ENCODE measurements around the gene SMCO2.

Gene SMCO2

DNA sequence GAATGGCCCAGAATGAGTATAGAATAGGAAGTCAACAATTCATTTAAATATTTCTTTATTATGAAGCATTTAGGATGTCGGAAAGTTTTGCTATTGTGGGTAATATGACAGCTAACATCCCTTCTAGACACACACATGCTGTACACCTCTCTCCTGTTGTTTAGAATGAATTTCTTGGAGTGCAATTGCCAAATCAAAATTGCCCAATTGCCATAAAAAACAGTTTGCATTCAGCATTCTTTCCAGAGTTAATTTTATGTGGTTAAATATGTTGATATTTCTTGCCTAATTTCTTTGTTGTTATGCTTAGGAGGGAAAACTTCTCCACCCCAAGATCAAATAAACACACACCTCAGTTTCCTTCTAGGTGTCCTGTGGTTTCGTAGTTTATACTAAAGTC, 16.9 kb upstream of the SMCO2 start:
- Histone ChIP-seq H3K27me3 (ENCODE audit: low read depth, low read length) (no peaks in the 10 kb centered on the region), H3K4me3 (ENCODE audit: low read depth in 1 of 2, low read length in 2 of 2) (no peak overlapping the region), H3K36me3 (ENCODE audit: control insufficient read depth in 1 of 2, insufficient read depth in 2 of 2, low read length in 2 of 2) (no peaks in the 10 kb centered on the region)

DNA sequence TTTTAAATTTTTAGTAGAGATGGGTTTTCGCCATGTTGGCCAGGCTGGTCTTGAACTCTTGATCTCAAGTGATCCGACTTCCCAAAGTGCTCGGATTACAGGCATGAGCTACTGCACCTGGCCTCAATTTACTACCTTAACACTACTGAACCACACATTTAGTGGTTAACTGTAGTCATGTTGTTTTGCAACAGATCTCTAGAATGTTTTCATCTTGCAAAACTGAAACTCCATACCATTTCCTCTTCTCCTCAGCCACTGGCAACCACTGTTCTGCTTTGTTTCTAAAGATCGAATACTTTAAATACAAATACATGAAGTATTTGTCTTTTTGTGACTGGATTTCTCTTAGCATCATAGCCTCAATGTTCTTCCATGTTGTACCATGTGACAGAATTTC, 15.4 kb upstream of the SMCO2 start:
- Histone ChIP-seq H3K9me3 (ENCODE audit: control insufficient read depth in 1 of 2, low read length in 2 of 2) (no peaks in the 10 kb centered on the region), H3K27ac (ENCODE audit: low read length) (no peak overlapping the region), H3K4me1 (ENCODE audit: control insufficient read depth in 1 of 2, insufficient read depth in 2 of 2, low read length in 2 of 2) (no peaks in the 10 kb centered on the region), H3K4me3 (ENCODE audit: low read depth in 1 of 2, low read length in 2 of 2) (no peak overlapping the region), H3K36me3 (ENCODE audit: control insufficient read depth in 1 of 2, insufficient read depth in 2 of 2, low read length in 2 of 2) (no peaks in the 10 kb centered on the region), H3K27me3 (ENCODE audit: low read depth, low read length) (no peaks in the 10 kb centered on the region)

More for the DNA sequence above, 16.9 kb upstream of the SMCO2 start:
- Histone ChIP-seq H3K4me1 (ENCODE audit: control insufficient read depth in 1 of 2, insufficient read depth in 2 of 2, low read length in 2 of 2) (peaks cover 0 to 3% of the 10 kb centered on the region in 2 donors), H3K27ac (ENCODE audit: low read length) (no peak overlapping the region), H3K9me3 (ENCODE audit: control insufficient read depth in 1 of 2, low read length in 2 of 2) (no peaks in the 10 kb centered on the region)

DNA sequence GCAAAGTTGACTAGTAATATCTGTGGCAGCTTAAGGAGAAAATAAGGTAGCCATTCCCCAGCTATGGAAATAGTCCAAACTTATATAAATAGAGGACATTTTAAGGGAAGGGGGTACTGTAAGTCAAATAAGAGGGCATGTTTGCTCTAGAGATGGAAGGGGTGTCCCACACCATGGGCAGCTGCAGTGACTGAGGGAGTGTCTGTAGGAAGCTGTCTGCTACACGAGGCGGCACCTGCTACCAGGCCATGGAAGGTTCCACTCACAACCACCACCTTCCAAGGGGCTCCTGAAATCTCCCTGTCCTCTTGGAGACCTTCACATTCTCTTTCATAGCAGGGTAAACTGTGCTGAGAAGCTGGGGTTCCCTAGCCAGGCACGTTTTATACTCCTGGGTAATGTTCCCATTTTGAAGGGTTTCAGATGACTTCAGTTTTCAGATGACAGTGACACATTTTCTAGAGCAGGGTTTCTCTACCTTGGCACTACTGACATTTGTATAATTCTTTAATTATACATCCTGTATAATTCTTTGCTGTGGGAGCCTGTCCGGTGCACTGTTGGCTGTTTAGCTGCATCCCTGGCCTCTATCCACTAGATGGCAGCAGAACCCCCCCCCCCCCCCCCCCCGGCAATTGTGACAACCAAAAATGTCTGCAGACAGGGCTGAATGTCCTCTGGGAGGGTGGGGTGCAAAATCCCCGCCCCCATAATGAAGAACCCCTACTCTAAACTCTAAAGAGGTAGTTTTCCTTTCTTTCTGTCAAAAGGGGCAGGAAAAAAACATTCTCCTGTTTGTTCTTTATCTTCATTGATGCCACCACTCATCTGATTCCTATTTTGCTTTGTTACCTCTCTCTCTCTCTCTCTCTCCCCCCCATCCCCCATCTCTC, 11.6 kb upstream of the SMCO2 start:
- Histone ChIP-seq H3K4me3 (ENCODE audit: low read depth in 1 of 2, low read length in 2 of 2) (no peak overlapping the region), H3K4me1 (ENCODE audit: control insufficient read depth in 1 of 2, insufficient read depth in 2 of 2, low read length in 2 of 2) (no peaks in the 10 kb centered on the region), H3K9me3 (ENCODE audit: control insufficient read depth in 1 of 2, low read length in 2 of 2) (no peaks in the 10 kb centered on the region), H3K27me3 (ENCODE audit: low read depth, low read length) (no peaks in the 10 kb centered on the region), H3K27ac (ENCODE audit: low read length) (no peak overlapping the region), H3K36me3 (ENCODE audit: control insufficient read depth in 1 of 2, insufficient read depth in 2 of 2, low read length in 2 of 2) (no peaks in the 10 kb centered on the region)

DNA sequence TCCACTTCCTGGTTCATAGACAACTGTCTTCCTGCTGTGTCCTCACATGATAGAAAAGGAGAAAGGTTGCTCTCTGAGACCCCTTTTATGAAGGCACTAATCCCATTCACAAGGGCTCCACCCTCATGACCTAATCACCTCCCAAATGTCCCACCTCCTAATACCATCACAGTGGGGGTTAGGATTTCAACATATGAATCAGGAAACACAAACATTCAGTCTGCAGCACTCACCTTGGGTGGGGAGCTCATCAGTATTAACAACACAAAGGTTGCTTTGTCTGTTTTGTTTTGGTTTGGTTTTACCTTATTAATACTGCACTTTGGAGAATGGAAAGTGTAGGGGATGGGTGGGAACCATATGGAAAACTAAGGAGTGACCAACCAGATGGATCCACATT, 10.5 kb upstream of the SMCO2 start:
- H3K27me3 ChIP-seq (ENCODE audit: low read depth, low read length) = no peaks in the 10 kb centered on the region
- no peaks in the 10 kb centered on the region for H3K36me3 ChIP-seq (ENCODE audit: control insufficient read depth in 1 of 2, insufficient read depth in 2 of 2, low read length in 2 of 2)
- no peak overlapping the region for H3K27ac ChIP-seq (ENCODE audit: low read length)
- H3K9me3 ChIP-seq (ENCODE audit: control insufficient read depth in 1 of 2, low read length in 2 of 2) = no peaks in the 10 kb centered on the region
- no peak overlapping the region for H3K4me3 ChIP-seq (ENCODE audit: low read depth in 1 of 2, low read length in 2 of 2)
- H3K4me1 ChIP-seq (ENCODE audit: control insufficient read depth in 1 of 2, insufficient read depth in 2 of 2, low read length in 2 of 2) = no peaks in the 10 kb centered on the region

DNA sequence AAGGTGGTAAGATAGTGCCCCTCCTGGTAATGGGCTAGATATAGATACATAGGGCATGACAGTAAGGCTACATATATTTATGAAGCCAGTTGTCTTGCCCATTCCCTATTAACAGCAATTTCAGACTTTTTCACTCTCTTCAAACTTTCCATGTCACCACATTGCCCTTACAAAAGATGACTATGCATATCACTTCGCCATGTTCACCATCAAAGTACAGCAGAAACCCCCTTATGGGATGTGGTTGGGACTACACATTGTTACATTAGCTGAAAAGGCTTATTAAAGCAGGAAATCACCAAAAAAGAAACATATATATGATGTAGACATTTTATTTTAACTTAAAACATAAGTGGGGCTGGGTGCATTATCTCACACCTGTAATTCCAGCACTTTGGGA, 9.8 kb upstream of the SMCO2 start:
- Histone ChIP-seq H3K27ac (ENCODE audit: low read length) (no peak overlapping the region), H3K36me3 (ENCODE audit: control insufficient read depth in 1 of 2, insufficient read depth in 2 of 2, low read length in 2 of 2) (no peaks in the 10 kb centered on the region), H3K27me3 (ENCODE audit: low read depth, low read length) (no peaks in the 10 kb centered on the region), H3K4me3 (ENCODE audit: low read depth in 1 of 2, low read length in 2 of 2) (no peak overlapping the region), H3K4me1 (ENCODE audit: control insufficient read depth in 1 of 2, insufficient read depth in 2 of 2, low read length in 2 of 2) (no peaks in the 10 kb centered on the region), H3K9me3 (ENCODE audit: control insufficient read depth in 1 of 2, low read length in 2 of 2) (no peaks in the 10 kb centered on the region)

DNA sequence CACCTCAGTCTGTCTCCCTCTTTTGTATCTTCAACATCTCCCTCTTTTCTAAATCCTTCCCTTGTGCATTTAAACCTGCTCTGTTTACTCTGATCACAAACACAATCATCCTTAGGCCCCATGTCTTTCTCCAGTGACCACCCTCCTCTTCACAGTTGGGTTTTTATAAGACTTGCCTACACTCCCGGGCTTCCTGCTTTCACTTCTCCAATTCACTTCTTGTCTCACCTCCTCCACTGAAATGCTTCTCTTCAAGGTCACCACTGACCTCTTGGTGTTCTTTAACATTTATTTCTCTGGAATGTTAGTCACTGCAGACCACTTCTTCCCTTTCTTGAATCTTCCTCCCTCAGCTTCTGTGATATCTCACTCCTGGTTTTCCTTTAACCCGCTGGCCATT, 8.7 kb upstream of the SMCO2 start:
- no peaks in the 10 kb centered on the region for H3K36me3 ChIP-seq (ENCODE audit: control insufficient read depth in 1 of 2, insufficient read depth in 2 of 2, low read length in 2 of 2)
- H3K27ac ChIP-seq (ENCODE audit: low read length) = no peak overlapping the region
- H3K4me1 ChIP-seq (ENCODE audit: control insufficient read depth in 1 of 2, insufficient read depth in 2 of 2, low read length in 2 of 2) = no peaks in the 10 kb centered on the region
- no peaks in the 10 kb centered on the region for H3K9me3 ChIP-seq (ENCODE audit: control insufficient read depth in 1 of 2, low read length in 2 of 2)
- no peaks in the 10 kb centered on the region for H3K27me3 ChIP-seq (ENCODE audit: low read depth, low read length)
- no peak overlapping the region for H3K4me3 ChIP-seq (ENCODE audit: low read depth in 1 of 2, low read length in 2 of 2)

DNA sequence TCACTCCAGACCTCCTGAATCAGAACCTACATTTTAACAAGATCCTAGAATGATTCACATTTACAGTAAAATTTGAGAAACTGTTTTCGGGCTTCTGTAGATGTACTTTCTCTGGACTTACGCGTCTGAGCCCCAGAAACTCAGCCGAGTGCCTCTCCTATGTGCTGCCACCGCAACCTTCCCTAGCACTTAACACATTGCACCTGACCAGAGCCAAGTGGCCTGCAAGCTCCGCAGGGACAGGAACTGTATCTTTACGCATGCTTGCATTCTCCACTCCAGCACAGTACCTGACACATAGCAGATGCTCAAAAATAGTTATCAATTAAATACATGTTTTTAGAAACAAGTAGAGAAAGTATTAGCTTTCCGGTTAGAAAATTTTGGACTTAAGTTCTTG, 1.2 kb downstream of the SMCO2 start:
- Histone ChIP-seq H3K4me3 (ENCODE audit: low read depth in 1 of 2, low read length in 2 of 2) (no peak overlapping the region), H3K36me3 (ENCODE audit: control insufficient read depth in 1 of 2, insufficient read depth in 2 of 2, low read length in 2 of 2) (no peaks in the 10 kb centered on the region), H3K27ac (ENCODE audit: low read length) (no peak overlapping the region), H3K27me3 (ENCODE audit: low read depth, low read length) (no peaks in the 10 kb centered on the region), H3K9me3 (ENCODE audit: control insufficient read depth in 1 of 2, low read length in 2 of 2) (peaks cover 0 to 6% of the 10 kb centered on the region in 2 donors), H3K4me1 (ENCODE audit: control insufficient read depth in 1 of 2, insufficient read depth in 2 of 2, low read length in 2 of 2) (no peaks in the 10 kb centered on the region)

DNA sequence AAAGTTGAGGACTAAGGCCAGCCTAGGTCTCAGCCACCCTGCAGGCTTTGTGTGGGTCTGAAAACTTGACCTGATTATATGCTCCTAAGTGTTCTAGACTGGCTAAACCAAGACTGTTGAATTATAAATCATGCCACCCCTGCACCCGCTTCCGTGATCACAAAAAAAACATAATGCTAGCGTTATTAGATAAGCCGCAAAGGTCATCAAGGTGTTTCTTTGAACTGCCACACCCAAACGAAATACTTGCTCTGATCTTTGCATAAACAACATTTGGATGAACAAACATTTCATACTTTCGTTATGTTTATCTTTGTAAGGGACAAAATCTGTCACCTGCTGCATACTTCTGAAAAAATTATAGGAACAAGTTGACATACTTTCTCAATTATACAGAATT, 2.5 kb downstream of the SMCO2 start:
- Histone ChIP-seq H3K9me3 (ENCODE audit: control insufficient read depth in 1 of 2, low read length in 2 of 2) (peaks cover 0 to 6% of the 10 kb centered on the region in 2 donors), H3K4me1 (ENCODE audit: control insufficient read depth in 1 of 2, insufficient read depth in 2 of 2, low read length in 2 of 2) (no peaks in the 10 kb centered on the region), H3K36me3 (ENCODE audit: control insufficient read depth in 1 of 2, insufficient read depth in 2 of 2, low read length in 2 of 2) (no peaks in the 10 kb centered on the region), H3K27ac (ENCODE audit: low read length) (no peak overlapping the region), H3K4me3 (ENCODE audit: low read depth in 1 of 2, low read length in 2 of 2) (no peak overlapping the region), H3K27me3 (ENCODE audit: low read depth, low read length) (no peaks in the 10 kb centered on the region)

DNA sequence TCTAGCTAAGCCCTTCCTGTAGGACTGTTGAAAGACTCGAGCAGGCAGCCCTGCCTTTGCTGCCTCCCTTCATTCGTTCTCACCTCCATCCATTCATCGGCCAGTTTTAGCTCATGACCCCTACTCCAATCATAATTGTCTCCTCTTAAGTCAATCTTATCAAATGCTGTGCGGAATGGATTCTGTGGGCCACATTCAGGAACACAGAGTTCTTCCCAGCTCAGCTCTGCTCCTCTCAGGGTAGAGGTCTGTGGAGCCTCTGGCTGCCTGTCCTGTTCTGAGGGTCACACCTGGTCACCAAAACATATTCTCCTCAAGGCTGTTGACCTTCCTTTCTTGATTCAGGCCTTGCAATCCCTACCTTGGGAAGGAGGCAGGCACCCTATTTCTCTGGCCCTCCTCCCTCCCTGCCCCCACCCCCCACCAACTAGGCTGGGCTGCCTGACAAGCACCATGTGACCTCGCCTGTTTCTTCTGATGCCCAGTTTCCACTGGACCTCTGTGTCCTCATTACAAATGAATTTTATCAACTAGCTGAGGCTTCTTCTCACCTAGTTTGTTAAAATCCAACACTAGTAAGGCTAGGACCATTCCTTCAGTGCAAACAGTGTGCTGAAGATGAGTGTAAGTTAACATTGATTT, 3.5 kb downstream of the SMCO2 start:
- H3K27ac ChIP-seq (ENCODE audit: low read length) = no peak overlapping the region

DNA sequence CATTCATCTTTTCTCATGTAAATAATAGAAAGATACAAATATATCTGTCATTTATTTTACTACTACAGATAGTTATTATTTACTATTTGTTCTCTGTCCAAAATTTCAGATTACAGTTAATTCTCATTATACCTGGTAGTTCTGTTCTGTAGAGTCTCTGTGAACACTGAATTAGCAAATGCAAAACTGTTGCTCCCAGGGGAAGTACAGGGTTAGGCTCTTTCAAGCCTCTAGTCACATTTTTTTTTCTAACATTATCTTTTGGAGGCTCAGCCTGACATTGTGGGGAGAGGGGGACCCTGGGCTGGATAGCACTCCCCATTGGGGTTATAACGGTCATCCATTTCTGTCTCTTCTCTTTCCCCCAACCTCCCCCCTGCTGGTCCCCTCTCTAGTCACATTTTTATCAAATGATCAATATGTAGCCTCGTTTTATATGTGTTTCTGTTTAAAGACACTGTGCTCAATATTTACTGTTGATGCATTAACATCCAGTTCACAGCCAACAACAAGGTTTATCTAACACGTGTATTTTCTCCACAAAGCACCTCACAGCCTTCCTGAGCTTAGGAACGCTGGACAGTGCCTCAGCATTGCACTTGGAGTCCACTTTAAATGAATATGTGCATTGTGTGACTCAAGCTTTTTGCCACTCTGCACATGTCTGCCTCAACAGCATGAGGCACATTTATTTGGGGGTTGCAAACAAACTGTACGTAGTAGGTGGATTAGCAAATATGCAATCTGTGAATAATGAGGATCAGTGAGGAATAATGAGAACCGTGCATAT, 4.7 kb downstream of the SMCO2 start:
- Histone ChIP-seq H3K27me3 (ENCODE audit: low read depth, low read length) (no peaks in the 10 kb centered on the region), H3K4me1 (ENCODE audit: control insufficient read depth in 1 of 2, insufficient read depth in 2 of 2, low read length in 2 of 2) (no peaks in the 10 kb centered on the region), H3K4me3 (ENCODE audit: low read depth in 1 of 2, low read length in 2 of 2) (no peak overlapping the region), H3K36me3 (ENCODE audit: control insufficient read depth in 1 of 2, insufficient read depth in 2 of 2, low read length in 2 of 2) (no peaks in the 10 kb centered on the region), H3K27ac (ENCODE audit: low read length) (no peak overlapping the region), H3K9me3 (ENCODE audit: control insufficient read depth in 1 of 2, low read length in 2 of 2) (peaks cover 0 to 3% of the 10 kb centered on the region in 2 donors)

More for the DNA sequence above, 3.5 kb downstream of the SMCO2 start:
- H3K36me3 ChIP-seq (ENCODE audit: control insufficient read depth in 1 of 2, insufficient read depth in 2 of 2, low read length in 2 of 2) = no peaks in the 10 kb centered on the region
- H3K4me3 ChIP-seq (ENCODE audit: low read depth in 1 of 2, low read length in 2 of 2) = no peak overlapping the region
- H3K9me3 ChIP-seq (ENCODE audit: control insufficient read depth in 1 of 2, low read length in 2 of 2) = peaks cover 0 to 6% of the 10 kb centered on the region in 2 donors
- H3K4me1 ChIP-seq (ENCODE audit: control insufficient read depth in 1 of 2, insufficient read depth in 2 of 2, low read length in 2 of 2) = no peaks in the 10 kb centered on the region
- H3K27me3 ChIP-seq (ENCODE audit: low read depth, low read length) = no peaks in the 10 kb centered on the region

DNA sequence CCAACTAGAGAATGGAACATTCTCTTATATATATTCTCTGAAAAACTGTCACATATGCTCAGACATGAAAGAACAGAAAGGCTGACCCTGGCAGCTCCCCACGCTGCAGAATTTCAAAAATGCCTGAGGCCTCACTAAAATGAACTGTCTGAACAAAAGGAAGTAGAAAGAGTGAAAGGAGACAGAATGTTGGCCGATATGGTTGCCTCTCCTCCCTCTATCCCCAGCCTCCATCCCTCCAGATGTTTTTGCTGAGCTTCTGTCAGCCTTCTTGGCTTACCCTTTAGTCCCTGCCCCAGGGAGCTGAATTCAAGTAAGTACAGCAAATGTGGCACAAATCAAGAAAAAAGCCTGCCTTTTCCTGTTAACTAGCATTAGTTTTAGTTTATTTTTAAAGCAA, 6.9 kb downstream of the SMCO2 start:
- H3K4me3 ChIP-seq (ENCODE audit: low read depth in 1 of 2, low read length in 2 of 2) = no peak overlapping the region
- no peak overlapping the region for H3K27ac ChIP-seq (ENCODE audit: low read length)

More for the DNA sequence above, 6.9 kb downstream of the SMCO2 start:
- H3K36me3 ChIP-seq (ENCODE audit: control insufficient read depth in 1 of 2, insufficient read depth in 2 of 2, low read length in 2 of 2) = no peaks in the 10 kb centered on the region
- H3K9me3 ChIP-seq (ENCODE audit: control insufficient read depth in 1 of 2, low read length in 2 of 2) = no peaks in the 10 kb centered on the region
- no peaks in the 10 kb centered on the region for H3K4me1 ChIP-seq (ENCODE audit: control insufficient read depth in 1 of 2, insufficient read depth in 2 of 2, low read length in 2 of 2)
- H3K27me3 ChIP-seq (ENCODE audit: low read depth, low read length) = no peaks in the 10 kb centered on the region
